Activated T-cell treated with anti-CD3 and anti-CD28 coated beads, Interleukin-2, amount 50 U/mL, for 24 hours (primary cell): ENCODE results near the gene FRMD8.

Source experiments
- DNase-seq: peaks from one replicate; pipeline ENCODE4 v3.0.0-alpha.2; 2020
- H3K27ac Mint-ChIP-seq: 2 replicates; pipeline ENCODE4 v1.8.0; 2020; ENCODE audit warnings: mild to moderate bottlenecking, mixed read lengths
- H3K27me3 Mint-ChIP-seq: 2 replicates; pipeline ENCODE4 v1.8.0; 2020; ENCODE audit warnings: mixed read lengths
- H3K36me3 Mint-ChIP-seq: 2 replicates; pipeline ENCODE4 v1.8.0; 2020; ENCODE audit warnings: low read depth, mixed read lengths
- H3K4me1 Mint-ChIP-seq: 2 replicates; pipeline ENCODE4 v1.8.0; 2020; ENCODE audit warnings: low read depth, mixed read lengths
- H3K4me3 Mint-ChIP-seq: 2 replicates; pipeline ENCODE4 v1.8.0; 2020; ENCODE audit warnings: mild to moderate bottlenecking, moderate library complexity, mixed read lengths
- H3K9me3 Mint-ChIP-seq: 2 replicates; pipeline ENCODE4 v1.8.0; 2020; ENCODE audit warnings: mixed read lengths

Gene FRMD8

DNA sequence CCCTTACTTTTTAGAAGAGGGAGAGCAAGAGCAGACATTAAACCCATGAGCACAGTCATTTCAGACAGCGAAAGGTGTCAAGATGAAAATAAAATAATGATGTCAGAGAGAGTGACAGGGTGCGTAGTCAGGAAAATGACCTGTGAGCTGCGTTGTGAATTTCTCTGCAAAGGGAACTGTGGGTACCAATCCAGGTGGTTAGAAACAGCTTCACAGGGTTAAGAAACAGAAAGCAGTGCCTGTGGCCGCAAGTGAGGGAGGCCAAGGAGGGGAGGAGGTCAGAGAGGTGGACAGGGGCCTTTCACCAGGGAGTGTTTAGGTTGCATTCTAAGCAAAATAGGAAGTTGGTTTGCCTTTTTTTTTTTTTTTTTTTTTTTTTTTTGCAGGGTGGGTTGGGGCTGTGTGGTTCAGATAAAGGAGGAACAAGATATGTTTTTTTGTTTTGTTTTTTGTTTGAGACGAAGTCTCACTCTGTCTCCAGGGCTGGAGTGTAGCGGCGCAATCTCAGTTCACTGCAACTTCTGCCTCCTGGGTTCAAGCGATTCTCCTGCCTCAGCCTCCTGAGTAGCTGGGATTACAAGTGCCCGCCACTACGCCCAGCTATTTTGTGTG, 24.0 kb upstream of the FRMD8 start:
- peaks cover 5% of the 10 kb centered on the region for H3K4me1 Mint-ChIP-seq
- peak overlapping the region; percentile 55 for H3K27ac Mint-ChIP-seq

DNA sequence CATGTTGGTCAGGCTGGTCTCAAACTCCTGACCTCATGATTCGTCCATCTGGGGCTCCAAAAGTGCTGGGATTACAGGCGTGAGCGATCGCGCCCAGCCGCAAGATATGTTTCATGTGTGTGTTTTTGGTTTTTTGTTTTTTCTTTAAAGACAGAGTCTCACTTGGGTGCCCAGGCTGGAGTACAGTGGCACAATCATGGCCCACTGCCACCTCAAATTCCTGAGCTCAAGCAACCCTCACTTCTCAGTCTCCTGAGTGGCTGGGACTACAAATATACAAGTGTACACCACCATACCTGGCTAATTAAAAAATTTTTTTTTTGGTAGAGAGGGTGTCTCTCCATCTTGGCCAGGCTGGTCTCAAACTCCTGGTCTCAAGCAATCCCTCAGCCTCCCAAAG, 23.5 kb upstream of the FRMD8 start:
- Mint-ChIP-seq H3K9me3 (no peaks in the 10 kb centered on the region), H3K36me3 (no peaks in the 10 kb centered on the region), H3K27ac (no peak overlapping the region), H3K27me3 (no peaks in the 10 kb centered on the region), H3K4me1 (peaks cover 5% of the 10 kb centered on the region), H3K4me3 (no peak overlapping the region)
- no peak for DNase-seq

More for the DNA sequence above, 24.0 kb upstream of the FRMD8 start:
- Mint-ChIP-seq H3K27me3 (no peaks in the 10 kb centered on the region), H3K36me3 (no peaks in the 10 kb centered on the region), H3K9me3 (no peaks in the 10 kb centered on the region), H3K4me3 (no peak overlapping the region)
- DNase-seq = no peak

DNA sequence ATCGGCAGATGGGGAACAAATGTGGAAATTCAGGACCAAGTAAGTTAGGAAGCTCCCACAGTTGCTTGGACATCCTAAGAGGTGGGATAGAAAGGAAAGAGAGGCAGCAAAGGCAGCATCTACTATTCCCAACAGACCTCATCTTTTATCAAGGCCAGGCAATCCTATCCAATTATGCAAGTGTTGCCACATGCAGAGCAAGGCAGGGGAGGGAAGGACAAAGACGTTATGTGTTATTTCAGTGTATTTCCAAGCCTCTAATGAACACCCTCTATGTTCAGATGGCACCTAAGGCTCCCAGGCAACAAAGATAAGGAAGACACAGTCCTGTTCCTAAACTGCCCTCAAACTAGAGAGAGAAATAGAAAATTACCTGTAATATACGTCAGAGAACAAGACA, 22.7 kb upstream of the FRMD8 start:
- H3K4me3 Mint-ChIP-seq = no peak overlapping the region
- no peak for DNase-seq
- H3K4me1 Mint-ChIP-seq = peaks cover 5% of the 10 kb centered on the region
- no peaks in the 10 kb centered on the region for H3K27me3 Mint-ChIP-seq
- no peaks in the 10 kb centered on the region for H3K9me3 Mint-ChIP-seq
- H3K36me3 Mint-ChIP-seq = no peaks in the 10 kb centered on the region
- no peak overlapping the region for H3K27ac Mint-ChIP-seq

DNA sequence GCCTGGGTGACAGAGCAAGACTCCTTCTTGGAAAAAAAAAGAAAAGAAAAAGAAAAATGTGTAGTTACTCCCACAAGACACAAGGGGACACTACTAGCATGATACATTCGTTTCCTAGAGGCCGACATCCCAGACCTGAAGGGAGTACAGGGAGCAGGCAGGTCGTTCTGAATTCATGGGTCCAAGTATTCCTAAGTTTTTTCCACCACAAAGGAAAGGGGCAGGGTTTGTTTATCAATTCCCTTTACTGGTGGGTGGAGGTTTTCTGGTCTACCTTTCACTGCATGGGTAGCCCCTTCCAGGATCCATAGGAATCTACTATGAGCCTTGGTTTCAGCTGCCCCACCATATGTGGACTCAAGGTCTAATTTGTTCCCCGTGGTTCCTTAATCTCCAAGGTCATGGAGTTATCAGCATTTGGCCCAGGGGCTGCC, 20.1 kb upstream of the FRMD8 start:
- DNase-seq = no peak
- Mint-ChIP-seq H3K4me1 (peaks cover 5% of the 10 kb centered on the region), H3K27me3 (no peaks in the 10 kb centered on the region), H3K36me3 (no peaks in the 10 kb centered on the region), H3K4me3 (no peak overlapping the region), H3K27ac (no peak overlapping the region), H3K9me3 (no peaks in the 10 kb centered on the region)

DNA sequence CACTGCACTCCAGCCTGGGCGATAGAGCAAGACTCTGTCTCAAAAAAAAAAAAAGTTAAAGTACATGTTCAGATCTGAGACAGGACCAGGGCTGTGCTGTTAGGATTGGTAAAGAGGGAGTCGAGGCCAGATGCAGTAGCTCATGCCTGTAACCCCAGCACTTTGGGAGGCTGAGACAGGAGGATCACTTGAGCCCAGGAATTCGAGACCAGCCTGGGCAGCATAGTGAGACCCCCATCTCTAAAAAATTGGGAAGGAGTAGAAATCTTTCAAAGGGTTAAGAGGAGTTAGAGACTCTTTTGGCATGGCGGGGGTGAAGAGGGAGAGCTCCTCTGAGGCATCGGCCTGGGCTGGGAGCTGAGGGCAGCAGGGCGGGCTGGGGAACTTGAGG, 15.8 kb upstream of the FRMD8 start:
- Mint-ChIP-seq H3K4me3 (no peak overlapping the region), H3K27me3 (no peaks in the 10 kb centered on the region), H3K27ac (no peak overlapping the region), H3K9me3 (no peaks in the 10 kb centered on the region), H3K36me3 (no peaks in the 10 kb centered on the region), H3K4me1 (peaks cover 1% of the 10 kb centered on the region)
- no peak for DNase-seq

DNA sequence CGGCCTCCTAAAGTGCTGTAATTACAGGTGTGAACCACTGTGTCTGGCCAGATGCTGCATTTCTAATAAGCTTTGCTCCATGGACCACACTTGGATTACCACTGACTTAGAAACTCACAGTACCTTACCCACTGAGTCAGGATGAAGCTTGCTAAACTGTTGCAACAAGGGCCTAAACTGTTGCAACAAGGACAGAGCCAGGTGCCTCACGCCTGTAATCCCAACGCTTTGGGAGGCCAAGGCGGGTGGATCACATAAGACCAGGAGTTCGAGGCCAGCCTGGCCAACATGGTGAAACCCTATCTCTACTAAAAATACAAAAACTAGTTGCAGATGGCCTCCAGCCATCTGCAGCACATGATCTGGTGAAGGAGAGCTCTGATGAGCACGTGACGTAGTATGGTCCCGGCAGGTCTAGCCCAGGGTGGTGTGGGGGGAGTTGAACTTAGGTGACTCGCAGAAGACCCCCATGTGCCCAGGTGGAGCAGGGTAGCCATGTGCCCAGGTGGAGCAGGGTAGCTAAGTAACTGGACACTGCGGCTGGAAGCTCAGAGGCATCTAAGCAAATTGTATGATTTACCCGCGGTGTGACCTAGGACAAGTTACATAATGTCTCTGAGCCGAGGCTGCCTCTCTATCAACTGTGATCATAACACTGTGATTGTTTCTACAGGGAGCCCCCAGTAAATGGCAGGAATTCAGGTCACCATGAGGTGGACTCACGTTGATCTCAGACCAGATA, 12.4 kb upstream of the FRMD8 start:
- Mint-ChIP-seq H3K27ac (peak overlapping the region; percentile 59), H3K4me1 (no peaks in the 10 kb centered on the region), H3K9me3 (no peaks in the 10 kb centered on the region), H3K4me3 (no peak overlapping the region), H3K36me3 (no peaks in the 10 kb centered on the region), H3K27me3 (no peaks in the 10 kb centered on the region)
- DNase-seq = no peak

DNA sequence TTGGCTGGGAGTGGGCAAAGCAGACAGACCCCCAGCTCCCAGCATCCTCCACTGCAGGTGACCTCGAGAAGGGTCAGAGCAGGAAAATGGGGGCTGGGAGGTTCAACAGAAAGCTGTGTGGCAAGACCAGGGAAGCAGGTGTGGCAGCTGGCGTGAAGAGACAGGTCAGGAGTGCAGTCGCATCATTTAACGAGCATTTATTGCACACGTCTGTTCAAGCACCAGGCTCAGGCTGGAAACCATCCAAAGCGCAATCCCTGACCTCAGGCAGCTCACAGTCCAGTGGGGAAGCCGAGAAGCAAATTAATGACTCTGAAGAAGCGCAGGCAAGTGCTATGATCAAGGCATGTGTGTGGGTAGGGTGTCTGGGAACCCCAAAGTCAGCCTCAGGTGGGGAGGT, 11.4 kb upstream of the FRMD8 start:
- peaks cover 1% of the 10 kb centered on the region for H3K36me3 Mint-ChIP-seq
- H3K27ac Mint-ChIP-seq = peak overlapping the region; percentile 52
- no peaks in the 10 kb centered on the region for H3K27me3 Mint-ChIP-seq
- peaks cover under 1% of the 10 kb centered on the region for H3K4me1 Mint-ChIP-seq
- H3K4me3 Mint-ChIP-seq = no peak overlapping the region
- no peak for DNase-seq
- H3K9me3 Mint-ChIP-seq = no peaks in the 10 kb centered on the region

DNA sequence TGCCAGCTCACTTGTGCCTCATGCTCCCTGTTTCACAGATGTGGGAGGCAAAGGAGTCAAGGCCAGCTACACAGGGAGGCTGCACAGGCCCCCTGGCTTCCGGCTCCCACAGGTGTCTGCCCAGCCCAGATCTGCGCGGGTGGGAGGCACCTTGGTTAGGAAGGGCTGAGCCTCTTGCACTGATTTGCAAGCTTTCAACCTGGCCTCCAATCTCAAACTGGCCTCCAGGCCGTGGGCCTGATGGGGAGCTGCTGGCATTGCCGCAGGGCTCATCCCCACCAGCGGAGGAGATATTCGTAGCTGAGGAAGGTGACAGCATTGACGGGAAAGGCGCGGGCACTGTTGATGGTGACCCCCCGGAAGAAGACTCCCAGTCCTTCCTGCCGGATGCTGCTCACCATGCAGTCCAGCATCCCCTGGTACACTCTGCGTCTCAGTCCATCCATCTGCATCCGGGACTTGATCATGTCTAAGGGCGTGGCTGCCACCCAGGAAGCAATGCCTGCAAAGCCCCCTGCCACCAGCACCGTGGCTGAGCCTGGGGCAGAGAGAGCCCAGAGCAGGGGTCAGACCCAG, 10.2 kb upstream of the FRMD8 start:
- Mint-ChIP-seq H3K36me3 (peaks cover 1% of the 10 kb centered on the region), H3K4me1 (peaks cover 8% of the 10 kb centered on the region), H3K9me3 (no peaks in the 10 kb centered on the region), H3K27ac (no peak overlapping the region), H3K27me3 (no peaks in the 10 kb centered on the region), H3K4me3 (no peak overlapping the region)
- no peak for DNase-seq

DNA sequence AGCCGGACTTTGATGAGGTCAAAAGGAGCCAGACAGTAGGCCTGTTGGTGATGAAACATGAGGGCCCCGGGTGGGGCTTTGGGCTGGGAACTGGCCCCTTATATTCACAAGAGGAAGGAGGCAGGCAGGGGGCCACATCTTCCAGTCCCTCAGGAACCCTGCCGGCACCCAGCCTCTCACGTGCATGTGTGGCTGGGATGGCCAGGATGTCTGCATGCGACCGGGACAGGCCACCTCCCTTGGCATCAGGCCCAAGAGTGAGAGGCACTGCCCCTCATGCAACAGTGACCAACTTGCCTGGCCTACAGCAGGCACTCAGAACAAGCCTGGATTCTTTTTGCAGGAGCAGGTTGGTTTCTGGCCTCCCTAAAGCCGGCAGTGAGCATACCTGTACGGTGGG, 9.4 kb upstream of the FRMD8 start:
- DNase-seq = no peak
- Mint-ChIP-seq H3K27ac (no peak overlapping the region), H3K4me1 (peaks cover 16% of the 10 kb centered on the region), H3K36me3 (peaks cover 1% of the 10 kb centered on the region), H3K27me3 (no peaks in the 10 kb centered on the region), H3K4me3 (no peak overlapping the region), H3K9me3 (no peaks in the 10 kb centered on the region)

DNA sequence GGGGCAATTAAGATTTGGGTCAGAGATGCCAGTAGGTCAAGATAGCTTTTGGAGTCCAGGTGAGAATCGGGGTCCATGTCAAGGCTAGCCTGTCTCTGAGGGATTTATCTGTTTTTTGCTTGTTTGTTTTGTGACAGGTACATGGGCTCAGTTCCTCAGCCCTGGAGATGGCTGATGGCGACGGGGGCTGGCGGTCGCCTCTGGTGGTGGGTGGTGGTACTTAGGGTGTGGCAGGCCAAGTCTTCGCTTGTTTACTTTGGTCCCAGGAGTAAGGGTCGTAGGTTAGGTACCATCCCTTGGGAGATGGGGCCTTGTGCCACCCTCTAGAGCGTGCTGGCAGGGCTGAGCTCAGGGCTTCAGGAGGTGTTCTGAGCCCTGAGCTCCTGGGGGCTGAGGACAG, 8.7 kb upstream of the FRMD8 start:
- no peak overlapping the region for H3K4me3 Mint-ChIP-seq
- H3K9me3 Mint-ChIP-seq = no peaks in the 10 kb centered on the region
- H3K4me1 Mint-ChIP-seq = peaks cover 21% of the 10 kb centered on the region
- DNase-seq = no peak
- no peaks in the 10 kb centered on the region for H3K27me3 Mint-ChIP-seq
- H3K27ac Mint-ChIP-seq = peak overlapping the region; percentile 8
- H3K36me3 Mint-ChIP-seq = peaks cover 1% of the 10 kb centered on the region

DNA sequence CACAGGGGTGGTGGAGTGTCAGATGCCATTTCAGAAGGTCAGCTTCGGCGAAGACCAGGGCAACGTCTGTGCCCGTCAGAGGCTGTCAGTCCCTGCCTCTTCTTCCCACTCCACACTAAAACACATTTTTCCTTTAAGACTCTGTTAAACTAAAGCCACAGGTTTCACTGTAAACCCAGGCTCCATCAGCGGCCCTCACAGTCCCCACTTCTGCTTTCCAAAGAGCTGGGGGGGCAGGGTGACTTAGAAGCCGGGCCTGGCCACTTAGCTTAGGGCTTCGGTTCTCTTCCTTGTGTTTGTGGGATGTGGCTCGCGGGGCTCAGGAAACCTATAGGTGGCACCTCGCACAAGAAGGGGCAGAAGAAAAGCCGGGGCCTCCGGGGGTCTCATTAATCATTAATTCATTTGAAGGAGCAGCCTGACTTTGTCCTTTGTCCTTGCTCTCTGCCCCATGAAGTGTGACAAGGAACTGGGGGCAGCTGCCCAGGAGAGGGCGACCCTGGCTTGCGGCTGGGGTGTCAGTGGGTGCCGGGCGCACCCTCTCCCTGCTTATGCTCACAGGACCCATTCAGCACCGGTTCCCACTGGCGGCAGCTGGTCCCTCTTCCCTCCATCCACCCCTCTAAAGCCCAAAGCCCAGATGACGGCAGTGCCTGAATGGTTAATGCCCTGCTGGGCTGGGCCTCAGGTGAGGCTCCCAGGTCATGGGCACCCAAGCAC, 8.1 kb upstream of the FRMD8 start:
- no peaks in the 10 kb centered on the region for H3K27me3 Mint-ChIP-seq
- no peaks in the 10 kb centered on the region for H3K9me3 Mint-ChIP-seq
- DNase-seq = no peak
- peak overlapping the region; percentile 33 for H3K27ac Mint-ChIP-seq
- H3K36me3 Mint-ChIP-seq = peaks cover 1% of the 10 kb centered on the region
- no peak overlapping the region for H3K4me3 Mint-ChIP-seq
- H3K4me1 Mint-ChIP-seq = peaks cover 27% of the 10 kb centered on the region

DNA sequence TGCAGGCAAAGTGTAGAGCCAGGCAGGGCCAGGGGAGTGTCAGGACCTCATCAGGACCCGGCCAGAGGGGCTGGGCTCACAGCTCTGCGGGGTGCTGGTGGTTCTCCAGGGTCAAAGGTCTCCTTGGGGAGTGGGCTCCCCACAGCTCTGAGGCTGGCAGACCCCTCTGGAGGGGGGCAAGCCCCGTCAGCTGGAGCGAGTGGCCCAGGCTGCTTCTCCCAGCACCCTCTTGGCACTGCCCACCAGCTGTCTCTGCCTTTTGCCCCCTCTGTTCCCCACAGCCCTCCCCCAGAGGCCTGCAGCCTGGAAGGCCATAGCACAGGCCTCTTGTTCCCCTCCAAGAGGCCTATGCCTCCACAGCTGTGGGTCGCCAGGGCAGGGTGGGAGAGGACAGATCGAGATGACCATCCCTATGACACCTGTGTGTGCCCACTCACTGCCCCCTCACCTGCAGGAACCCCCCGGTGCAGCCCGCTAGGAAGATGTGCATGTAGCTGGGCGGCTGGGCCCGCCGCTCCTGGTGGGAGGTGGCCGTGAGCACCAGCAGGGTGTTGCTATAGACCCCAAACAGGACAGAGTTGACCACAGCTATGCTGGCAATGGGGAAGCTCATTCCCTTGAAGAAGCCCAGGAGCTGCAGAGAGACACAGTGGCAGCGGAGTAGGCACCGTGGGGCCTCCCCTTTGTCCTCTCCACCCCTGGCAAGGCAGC, 7.4 kb upstream of the FRMD8 start:
- H3K27me3 Mint-ChIP-seq = no peaks in the 10 kb centered on the region
- peaks cover 32% of the 10 kb centered on the region for H3K4me1 Mint-ChIP-seq
- no peak overlapping the region for H3K4me3 Mint-ChIP-seq
- H3K9me3 Mint-ChIP-seq = no peaks in the 10 kb centered on the region
- no peak for DNase-seq
- H3K36me3 Mint-ChIP-seq = peaks cover 1% of the 10 kb centered on the region
- no peak overlapping the region for H3K27ac Mint-ChIP-seq

DNA sequence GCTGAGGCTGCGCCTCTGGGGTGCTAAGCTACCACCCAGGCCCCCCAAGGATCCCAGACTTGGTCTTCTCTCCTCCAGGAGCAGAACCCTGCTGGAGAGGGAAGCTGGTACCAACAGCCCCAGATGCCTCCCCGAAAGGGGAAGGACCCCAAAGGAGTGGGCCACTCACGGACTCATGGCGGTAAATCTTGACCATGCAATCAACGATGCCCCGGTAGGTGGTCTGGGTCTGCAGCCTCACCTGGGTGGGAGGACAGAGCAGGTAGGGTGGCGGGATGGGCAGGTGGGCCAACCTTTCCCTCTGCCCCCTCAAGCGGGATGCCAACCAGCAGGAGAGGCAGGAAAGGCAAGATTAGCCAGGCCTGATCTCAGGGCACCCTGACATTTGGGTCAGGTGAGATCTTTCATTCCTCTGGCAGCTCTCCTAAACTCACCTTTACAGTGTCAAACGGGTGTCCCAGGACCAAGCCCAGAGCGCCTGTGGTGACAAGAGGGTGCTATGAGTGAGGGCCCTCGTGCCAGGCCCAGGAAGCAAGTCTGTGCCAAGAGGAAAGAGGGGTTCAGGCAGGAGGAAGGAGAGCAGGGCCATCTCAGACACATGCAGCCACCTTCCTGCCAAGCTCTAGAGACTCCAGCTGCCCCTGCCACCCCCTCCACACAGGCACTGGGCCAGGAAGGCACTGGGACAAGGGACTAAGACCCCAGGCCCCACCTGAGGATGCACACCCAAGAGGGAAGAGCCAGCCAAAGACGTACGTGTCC, 6.6 kb upstream of the FRMD8 start:
- no peaks in the 10 kb centered on the region for H3K27me3 Mint-ChIP-seq
- peak overlapping the region; percentile 78 for H3K4me3 Mint-ChIP-seq
- peak overlapping the region; percentile 98 for H3K27ac Mint-ChIP-seq
- DNase-seq = no peak
- peaks cover 1% of the 10 kb centered on the region for H3K36me3 Mint-ChIP-seq
- H3K4me1 Mint-ChIP-seq = peaks cover 40% of the 10 kb centered on the region
- no peaks in the 10 kb centered on the region for H3K9me3 Mint-ChIP-seq
